K562 (cell line): ENCODE measurements around the gene DDX50.

Experiments used
- BRD4 ChIP-seq: fragments of 200-600 bp; sonication (generic); IDR thresholded peaks from 2 replicates; pipeline ENCODE4 v1.6.1; 2017; ENCODE audit warnings: inconsistent platforms
- CBX3 ChIP-seq, 2 experiments: IDR thresholded peaks; 1 replicate in 1 of 2; 2 replicates in 1 of 2; pipeline ENCODE4 v1.6.1; 2012; ENCODE audit warnings: inconsistent platforms in 2 of 2, low read length in 2 of 2, borderline replicate concordance in 1 of 2, control low read depth in 1 of 2
- CTCF ChIP-seq, 3 experiments: IDR thresholded peaks in 2 of 3; conservative IDR thresholded peaks in 1 of 3; 2 replicates each; pipeline ENCODE4 v1.5.1; 2011 to 2012; ENCODE audit warnings: low read length in 3 of 3, mild to moderate bottlenecking in 3 of 3, control low read depth in 2 of 3, improper control_type of control experiment in 1 of 3, inconsistent platforms in 1 of 3, low read depth in 1 of 3, mixed read lengths in 1 of 3, moderate library complexity in 1 of 3; ENCODE audit not compliant: insufficient read depth in 2 of 3
- E2F5 ChIP-seq: sonication (generic); formaldehyde crosslinking; IDR thresholded peaks from 2 replicates; pipeline ENCODE4 v1.8.0; 2022; ENCODE audit warnings: mild to moderate bottlenecking, missing genetic modification reagents
- EP300 ChIP-seq: IDR thresholded peaks from 2 replicates; pipeline ENCODE4 v1.6.1; 2012; ENCODE audit warnings: low read length, improper control_type of control experiment
- ETV5 ChIP-seq: sonication (generic); formaldehyde crosslinking; IDR thresholded peaks from 2 replicates; pipeline ENCODE4 v1.4.0; 2020; ENCODE audit warnings: low read depth, mild to moderate bottlenecking, missing genetic modification reagents
- FOXP4 ChIP-seq: sonication (generic); formaldehyde crosslinking; IDR thresholded peaks from 2 replicates; pipeline ENCODE4 v1.8.0; 2022; ENCODE audit warnings: mild to moderate bottlenecking, missing genetic modification reagents, borderline replicate concordance
- HINFP ChIP-seq: fragments of 450-650 bp; conservative IDR thresholded peaks from 2 replicates; pipeline ENCODE4 v1.6.1; 2016; ENCODE audit warnings: missing genetic modification characterization, low read depth, mild to moderate bottlenecking, control low read depth, missing compliant biosample characterization
- MLLT1 ChIP-seq, 2 experiments: fragments of 450-650 bp; IDR thresholded peaks; 2 replicates each; pipeline ENCODE4 v1.6.1; 2016
- PML ChIP-seq: IDR thresholded peaks from 2 replicates; pipeline ENCODE4 v1.6.1; 2012; ENCODE audit warnings: low read length, inconsistent platforms
- POLR2A ChIP-seq: fragments of 450-650 bp; conservative IDR thresholded peaks from 2 replicates; pipeline ENCODE4 v1.6.1; 2016
- RAD21 ChIP-seq, 2 experiments: fragments of 250-450 bp in 1 of 2; fragments of 450-650 bp in 1 of 2; sonication (Bioruptor Pico) in 1 of 2; formaldehyde crosslinking in 1 of 2; IDR thresholded peaks in 1 of 2; conservative IDR thresholded peaks in 1 of 2; 2 replicates each; pipeline versions ENCODE4 v1.4.0 to v1.8.0; 2020 to 2022; ENCODE audit warnings: mild to moderate bottlenecking in 2 of 2, moderate library complexity in 1 of 2
- ZFP36 ChIP-seq: fragments of 150-350 bp; IDR thresholded peaks from 2 replicates; pipeline ENCODE4 v1.6.1; 2018; ENCODE audit warnings: low read length, low read depth; ENCODE audit not compliant: partially characterized antibody

- no peak for TF ChIP-seq HINFP (tag)
- TF ChIP-seq RAD21 (CRISPR knock-in tag; conservative IDR thresholded peaks at IDR 0.05 in 1 of 2, IDR thresholded peaks at IDR 0.05 in 1 of 2) = no peak
- TF ChIP-seq EP300 = 0 out of 2 replicates have a peak, but pooled peaks have one; percentile 7
- TF ChIP-seq POLR2A = no peak
- TF ChIP-seq CBX3 (IDR thresholded peaks at IDR 0.05; ENCODE audit: borderline replicate concordance in 1 of 2, low read length in 2 of 2) = no peak
- TF ChIP-seq ETV5 (CRISPR knock-in tag) = no peak
- peak; percentile 74 for TF ChIP-seq ZFP36
- TF ChIP-seq E2F5 (CRISPR knock-in tag) = no peak
- TF ChIP-seq BRD4 = no peak
- TF ChIP-seq PML = no peak
- no peak for TF ChIP-seq MLLT1 (IDR thresholded peaks at IDR 0.05)
- TF ChIP-seq CTCF (IDR thresholded peaks at IDR 0.05 in 2 of 3, conservative IDR thresholded peaks at IDR 0.05 in 1 of 3; ENCODE audit: insufficient read depth in 2 of 3, low read depth in 1 of 3, low read length in 3 of 3) = no peak
- no peak for TF ChIP-seq FOXP4 (CRISPR knock-in tag)
These were observed 56.1 kb downstream of the DDX50 start for GRCh38 chr10:68957284-68957615.
